AG09309 (cell line): ENCODE results near the gene SEMA6D.

ENCODE experiments used
- DNase-seq: peaks from one replicate; pipeline ENCODE4 v3.0.0-alpha.2; 2010; ENCODE audit warnings: low read depth
- H3K4me3 ChIP-seq: 2 replicates; pipeline ENCODE4 v1.5.1; 2011; ENCODE audit warnings: mild to moderate bottlenecking, low read depth, low read length, moderate library complexity; ENCODE audit not compliant: control insufficient read depth
- TF ChIP-seq, protein P1 (sequence below): IDR thresholded peaks from 2 replicates; pipeline ENCODE4 v1.5.1; 2011; ENCODE audit warnings: mild to moderate bottlenecking, low read depth, low read length, inconsistent platforms; ENCODE audit not compliant: insufficient read depth, control insufficient read depth; ENCODE audit errors: missing control alignments

SEMA6D gene

DNA sequence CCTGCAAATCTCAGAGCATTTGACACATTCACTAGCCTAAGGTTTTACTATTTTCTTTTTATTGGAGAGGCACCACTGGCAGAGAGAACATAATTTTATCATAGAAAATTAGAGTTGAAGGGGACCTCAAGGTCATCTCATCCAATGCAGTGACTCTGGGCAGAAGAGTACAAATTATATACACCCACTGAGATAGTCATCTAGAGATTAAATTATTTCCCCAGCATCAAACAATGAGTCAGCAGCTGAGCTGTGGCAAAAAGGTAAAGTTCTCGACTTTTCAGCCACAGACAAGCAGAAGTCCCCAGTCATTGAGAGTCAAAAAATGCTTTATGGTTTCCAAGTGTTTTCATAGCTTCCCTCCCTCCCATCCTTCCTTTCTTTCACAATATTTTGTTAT is 39.3 kb upstream of the SEMA6D start:
- no peak for DNase-seq
- H3K4me3 ChIP-seq: no peak overlapping the region
- TF ChIP-seq, protein P1, sequence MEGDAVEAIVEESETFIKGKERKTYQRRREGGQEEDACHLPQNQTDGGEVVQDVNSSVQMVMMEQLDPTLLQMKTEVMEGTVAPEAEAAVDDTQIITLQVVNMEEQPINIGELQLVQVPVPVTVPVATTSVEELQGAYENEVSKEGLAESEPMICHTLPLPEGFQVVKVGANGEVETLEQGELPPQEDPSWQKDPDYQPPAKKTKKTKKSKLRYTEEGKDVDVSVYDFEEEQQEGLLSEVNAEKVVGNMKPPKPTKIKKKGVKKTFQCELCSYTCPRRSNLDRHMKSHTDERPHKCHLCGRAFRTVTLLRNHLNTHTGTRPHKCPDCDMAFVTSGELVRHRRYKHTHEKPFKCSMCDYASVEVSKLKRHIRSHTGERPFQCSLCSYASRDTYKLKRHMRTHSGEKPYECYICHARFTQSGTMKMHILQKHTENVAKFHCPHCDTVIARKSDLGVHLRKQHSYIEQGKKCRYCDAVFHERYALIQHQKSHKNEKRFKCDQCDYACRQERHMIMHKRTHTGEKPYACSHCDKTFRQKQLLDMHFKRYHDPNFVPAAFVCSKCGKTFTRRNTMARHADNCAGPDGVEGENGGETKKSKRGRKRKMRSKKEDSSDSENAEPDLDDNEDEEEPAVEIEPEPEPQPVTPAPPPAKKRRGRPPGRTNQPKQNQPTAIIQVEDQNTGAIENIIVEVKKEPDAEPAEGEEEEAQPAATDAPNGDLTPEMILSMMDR: no peak

DNA sequence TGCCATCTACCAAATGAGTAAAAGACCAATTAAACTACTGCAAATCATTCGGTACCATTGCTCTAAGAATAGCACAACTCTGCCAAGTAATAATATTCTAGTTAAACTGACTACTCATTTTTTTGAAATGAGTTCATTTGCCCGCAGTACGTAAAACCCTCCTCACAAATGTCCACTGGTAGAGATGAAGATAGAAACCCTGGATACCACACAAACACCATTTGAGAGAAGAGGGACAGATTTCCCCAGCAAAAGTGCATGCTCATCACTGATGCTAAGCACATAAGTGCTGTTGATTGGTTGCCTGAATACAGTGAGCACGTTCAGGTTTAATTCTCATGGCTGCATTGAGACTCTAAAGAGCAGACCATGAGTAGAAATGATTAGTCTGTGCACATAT is 34.6 kb upstream of the SEMA6D start:
- H3K4me3 ChIP-seq: no peak overlapping the region
- no peak for DNase-seq
- TF ChIP-seq, protein P1: no peak

DNA sequence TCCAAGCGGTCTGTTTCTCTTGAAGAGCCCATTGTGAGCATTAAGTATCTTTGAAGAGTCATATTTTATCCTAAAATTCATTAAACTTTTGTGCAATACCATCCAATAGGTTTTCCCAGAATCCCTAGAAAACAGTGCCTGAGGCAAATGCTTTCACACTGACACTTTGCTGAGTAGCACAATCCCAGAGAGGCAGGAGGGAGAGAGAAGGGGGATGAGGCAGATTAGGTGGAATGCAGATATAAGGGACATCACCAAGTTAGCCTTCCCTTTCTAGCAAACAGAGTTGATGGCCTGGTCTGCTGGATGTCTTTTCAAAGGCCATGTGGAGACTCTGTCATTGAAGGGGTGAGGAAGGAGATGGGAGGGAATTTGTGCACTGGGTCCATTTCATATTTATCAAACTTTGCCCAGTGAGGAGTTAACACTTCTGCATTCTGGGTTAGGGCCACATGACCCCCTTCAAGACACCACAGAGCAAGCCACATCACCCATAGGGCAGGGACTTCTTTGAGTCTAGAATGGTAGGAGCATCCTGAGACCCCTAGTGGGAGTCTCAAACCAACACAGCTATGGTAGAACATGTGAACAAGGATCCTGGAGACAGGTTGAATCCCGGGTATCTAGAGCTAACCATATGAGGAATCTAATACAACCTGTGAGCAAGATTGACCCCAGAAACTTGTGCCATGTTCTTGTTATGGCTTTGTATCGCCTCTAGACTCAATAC is 32.0 kb upstream of the SEMA6D start:
- TF ChIP-seq, protein P1: no peak
- DNase-seq: peak; percentile 8
- H3K4me3 ChIP-seq: no peak overlapping the region

DNA sequence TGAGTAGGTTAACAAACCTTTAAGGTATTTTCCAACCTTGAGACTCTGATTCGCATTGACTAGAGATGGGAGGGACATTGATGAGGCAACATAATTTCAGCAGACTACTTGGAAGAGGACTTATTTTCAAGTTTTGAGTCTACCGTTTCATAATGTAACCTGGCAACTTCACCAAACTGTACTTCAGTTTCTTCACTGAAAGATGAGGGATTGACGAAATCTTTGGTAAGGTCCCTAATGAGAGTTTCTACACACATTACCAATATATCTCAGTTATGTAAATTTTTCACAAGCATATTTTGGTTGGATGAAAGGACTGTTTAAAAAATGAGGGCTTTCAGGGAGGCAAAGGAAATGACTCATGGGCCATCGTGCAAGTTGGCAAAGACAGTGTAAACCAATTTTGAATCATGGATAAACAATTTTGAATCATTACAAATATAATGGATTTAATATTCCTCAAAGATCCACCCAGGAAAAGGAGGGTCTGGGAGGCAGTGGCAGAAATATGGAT is 28.7 kb upstream of the SEMA6D start:
- H3K4me3 ChIP-seq: no peak overlapping the region
- TF ChIP-seq, protein P1: no peak
- peak; percentile 1 for DNase-seq

DNA sequence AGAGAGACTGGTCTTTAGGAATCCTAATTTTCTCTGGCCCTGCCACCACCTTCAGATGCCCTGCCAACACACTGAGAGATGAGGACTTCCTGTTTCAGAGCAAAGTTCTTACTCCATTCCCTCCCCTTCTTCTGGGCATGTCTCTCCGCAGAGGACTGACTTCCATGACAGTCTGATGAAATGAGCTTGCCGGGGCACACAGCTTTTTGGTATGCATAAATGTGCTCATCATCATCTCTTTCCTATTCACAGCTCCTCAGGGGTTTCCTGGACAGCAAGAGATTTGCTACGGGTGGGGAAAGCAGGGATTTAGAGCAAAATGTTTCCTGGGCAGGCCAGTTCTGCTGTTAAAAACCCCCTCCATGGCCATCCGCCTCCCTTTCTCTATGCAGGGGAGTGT is 27.6 kb upstream of the SEMA6D start:
- no peak for DNase-seq
- no peak overlapping the region for H3K4me3 ChIP-seq
- TF ChIP-seq, protein P1: no peak

DNA sequence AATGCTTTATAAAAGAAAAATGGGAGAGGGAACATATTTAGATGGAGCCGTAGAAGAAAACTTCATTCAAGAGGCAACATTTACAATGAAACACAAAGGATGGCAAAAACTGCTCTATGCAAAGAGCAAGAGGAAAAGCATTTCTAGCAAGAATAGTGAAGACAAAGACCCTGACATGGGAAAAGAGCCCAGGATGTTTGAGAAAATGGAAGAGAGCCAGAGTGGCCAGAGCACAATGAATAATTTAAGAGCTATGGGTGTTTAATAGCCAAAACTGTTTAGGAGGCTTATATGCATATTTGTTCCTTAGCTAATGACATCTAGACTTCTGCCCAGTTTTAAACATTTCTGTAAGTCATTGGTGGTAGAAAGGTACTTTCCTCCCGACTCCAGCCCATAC is 25.4 kb upstream of the SEMA6D start:
- TF ChIP-seq, protein P1: no peak
- no peak for DNase-seq
- H3K4me3 ChIP-seq: no peak overlapping the region

DNA sequence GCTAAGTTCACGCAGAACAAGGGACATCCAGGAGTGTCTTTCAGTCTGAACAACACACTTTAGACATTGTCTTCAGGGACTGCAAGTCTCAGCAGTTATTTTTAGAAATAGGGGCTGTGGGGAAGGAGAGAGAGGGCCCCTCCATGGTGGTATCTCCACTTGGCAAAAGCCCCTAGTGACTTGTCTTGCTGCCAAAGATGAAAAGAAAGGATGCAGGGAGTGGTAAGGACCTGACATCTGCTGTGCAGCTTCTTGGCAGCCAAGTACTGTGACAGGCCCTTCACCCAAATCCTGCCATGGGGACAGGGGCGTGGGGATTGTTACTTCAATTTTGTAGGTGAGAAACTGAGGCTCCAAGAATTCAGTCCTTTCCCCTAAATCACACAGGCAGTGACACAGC is 21.0 kb upstream of the SEMA6D start:
- no peak overlapping the region for H3K4me3 ChIP-seq
- DNase-seq: no peak
- TF ChIP-seq, protein P1: no peak
